Esophagus squamous epithelium (tissue), 4 donors: ENCODE measurements around the gene DEAF1.

ENCODE experiments used
- POLR2A ChIP-seq, 4 donors: fragments of 450-650 bp; IDR thresholded peaks; one replicate each; pipeline ENCODE4 v1.6.1; 2017; ENCODE audit warnings: antibody characterized with exemption in 4 of 4, mild to moderate bottlenecking in 4 of 4, moderate library complexity in 3 of 4
- TF ChIP-seq, protein P1 (sequence below), 6 experiments: fragments of 450-650 bp in 4 of 6; fragments of 200-600 bp in 2 of 6; sonication (generic) in 2 of 6; IDR thresholded peaks; one replicate each; pipeline ENCODE4 v1.5.1; 2016 to 2019; ENCODE audit warnings: antibody characterized with exemption in 6 of 6, mild to moderate bottlenecking in 4 of 6, moderate library complexity in 4 of 6

DNA sequence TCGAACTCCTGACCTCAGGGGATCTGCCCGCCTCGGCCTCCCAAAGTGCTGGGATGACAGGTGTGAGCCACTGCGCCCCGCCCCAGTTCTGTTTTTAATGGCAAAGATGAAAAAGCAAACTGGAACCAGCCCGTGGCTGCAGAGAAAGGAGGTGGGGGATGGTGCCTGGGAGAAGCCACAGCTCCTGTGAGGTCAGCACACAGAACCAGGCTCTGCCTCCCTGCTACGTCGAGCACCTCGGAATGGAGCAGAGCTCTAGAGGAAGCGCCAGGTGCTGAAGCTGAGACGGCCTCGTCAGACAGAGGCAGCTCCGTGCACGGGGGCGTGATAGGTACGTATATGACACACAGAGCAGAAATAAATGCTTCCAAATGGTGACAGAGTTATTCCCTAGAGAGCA, 49.5 kb downstream of the DEAF1 start:
- TF ChIP-seq POLR2A (IDR thresholded peaks at IDR 0.05) = no peak
- TF ChIP-seq, protein P1, sequence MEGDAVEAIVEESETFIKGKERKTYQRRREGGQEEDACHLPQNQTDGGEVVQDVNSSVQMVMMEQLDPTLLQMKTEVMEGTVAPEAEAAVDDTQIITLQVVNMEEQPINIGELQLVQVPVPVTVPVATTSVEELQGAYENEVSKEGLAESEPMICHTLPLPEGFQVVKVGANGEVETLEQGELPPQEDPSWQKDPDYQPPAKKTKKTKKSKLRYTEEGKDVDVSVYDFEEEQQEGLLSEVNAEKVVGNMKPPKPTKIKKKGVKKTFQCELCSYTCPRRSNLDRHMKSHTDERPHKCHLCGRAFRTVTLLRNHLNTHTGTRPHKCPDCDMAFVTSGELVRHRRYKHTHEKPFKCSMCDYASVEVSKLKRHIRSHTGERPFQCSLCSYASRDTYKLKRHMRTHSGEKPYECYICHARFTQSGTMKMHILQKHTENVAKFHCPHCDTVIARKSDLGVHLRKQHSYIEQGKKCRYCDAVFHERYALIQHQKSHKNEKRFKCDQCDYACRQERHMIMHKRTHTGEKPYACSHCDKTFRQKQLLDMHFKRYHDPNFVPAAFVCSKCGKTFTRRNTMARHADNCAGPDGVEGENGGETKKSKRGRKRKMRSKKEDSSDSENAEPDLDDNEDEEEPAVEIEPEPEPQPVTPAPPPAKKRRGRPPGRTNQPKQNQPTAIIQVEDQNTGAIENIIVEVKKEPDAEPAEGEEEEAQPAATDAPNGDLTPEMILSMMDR (IDR thresholded peaks at IDR 0.05) = no peak
